ENCODE measurements around the gene POP4. TPM values are rescaled to one million over a fixed set of nuclear protein-coding genes. Genes with fewer than 3 reads are reported as not detected.

POP4 gene
- total and polyA plus RNA-seq, 2 of the 13 experiments (the other 11 are each of a cell fraction or from before 2014, with no cell fraction given) = 32.2 to 84.0 TPM

DNA sequence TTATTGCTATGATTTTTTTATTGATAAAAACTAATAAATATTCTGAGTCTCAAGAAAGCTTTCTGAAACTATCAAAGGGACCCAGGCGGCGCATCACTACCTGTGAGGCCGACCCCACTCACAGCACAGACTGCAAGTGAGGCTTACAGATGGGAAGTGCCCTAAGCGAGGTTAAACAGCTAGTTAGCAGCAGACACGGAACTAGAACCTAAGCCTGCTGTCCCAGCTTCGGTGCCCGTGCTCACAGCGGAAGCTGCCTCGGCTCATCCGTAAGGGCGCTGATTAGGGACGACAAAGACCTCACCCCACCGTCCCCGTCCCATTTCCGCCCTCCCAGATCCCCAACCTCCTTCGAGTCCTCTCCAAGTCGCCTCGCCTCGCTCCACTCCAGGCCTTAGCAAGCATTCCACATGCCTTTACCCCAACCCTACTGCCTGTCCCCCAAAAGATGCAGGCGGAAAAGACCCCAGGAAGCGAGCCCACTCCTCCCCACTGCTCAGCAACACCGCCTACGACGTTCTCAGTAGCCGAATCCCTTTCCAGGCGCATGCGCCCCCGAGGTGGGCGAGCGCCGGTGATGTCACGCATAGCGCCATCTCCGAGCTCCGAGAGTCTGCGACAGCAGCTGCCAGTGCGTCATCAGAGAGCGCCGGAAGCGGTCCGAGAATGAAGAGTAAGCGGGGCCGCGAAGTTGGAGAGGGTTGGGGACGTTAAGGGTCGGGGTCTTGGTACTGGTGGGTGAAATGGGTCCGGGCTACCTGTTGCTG, at the start of gene POP4 (continued):
- TF ChIP-seq ZFP82 (CRISPR knock-in tag; IDR thresholded peaks at IDR 0.05; ENCODE audit: borderline replicate concordance) = no peak
- TF ChIP-seq ATM (IDR thresholded peaks at IDR 0.05; ENCODE audit: borderline replicate concordance) = no peak
- TF ChIP-seq ZNF776 (CRISPR knock-in tag; IDR thresholded peaks at IDR 0.05) = peak; percentile 51; the same call in 1 of the 2 replicates
- TF ChIP-seq HIVEP1 (CRISPR knock-in tag; IDR thresholded peaks at IDR 0.05) = peak; percentile 27; the same call in 1 of the 2 replicates
- TF ChIP-seq ERF (CRISPR knock-in tag; IDR thresholded peaks at IDR 0.05) = peak; percentile 61
- 0 out of 2 replicates have a peak, but pooled peaks have one; percentile 30 for TF ChIP-seq ZNF552 (CRISPR knock-in tag; IDR thresholded peaks at IDR 0.05; ENCODE audit: borderline replicate concordance)
- TF ChIP-seq KLF13 (CRISPR knock-in tag; IDR thresholded peaks at IDR 0.05) = 0 out of 2 replicates have a peak, but pooled peaks have one; percentile 34
- TF ChIP-seq KDM3A (CRISPR knock-in tag; IDR thresholded peaks at IDR 0.05; ENCODE audit: low read depth) = peak; percentile 45
- TF ChIP-seq ZNF713 (CRISPR knock-in tag; IDR thresholded peaks at IDR 0.05) = no peak; the same call in 1 of the 2 replicates
- TF ChIP-seq, protein P1, sequence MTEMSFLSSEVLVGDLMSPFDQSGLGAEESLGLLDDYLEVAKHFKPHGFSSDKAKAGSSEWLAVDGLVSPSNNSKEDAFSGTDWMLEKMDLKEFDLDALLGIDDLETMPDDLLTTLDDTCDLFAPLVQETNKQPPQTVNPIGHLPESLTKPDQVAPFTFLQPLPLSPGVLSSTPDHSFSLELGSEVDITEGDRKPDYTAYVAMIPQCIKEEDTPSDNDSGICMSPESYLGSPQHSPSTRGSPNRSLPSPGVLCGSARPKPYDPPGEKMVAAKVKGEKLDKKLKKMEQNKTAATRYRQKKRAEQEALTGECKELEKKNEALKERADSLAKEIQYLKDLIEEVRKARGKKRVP (CRISPR knock-in tag; IDR thresholded peaks at IDR 0.05) = no peak
- no peak for TF ChIP-seq XBP1 (CRISPR knock-in tag; IDR thresholded peaks at IDR 0.05)
- TF ChIP-seq, protein P2, sequence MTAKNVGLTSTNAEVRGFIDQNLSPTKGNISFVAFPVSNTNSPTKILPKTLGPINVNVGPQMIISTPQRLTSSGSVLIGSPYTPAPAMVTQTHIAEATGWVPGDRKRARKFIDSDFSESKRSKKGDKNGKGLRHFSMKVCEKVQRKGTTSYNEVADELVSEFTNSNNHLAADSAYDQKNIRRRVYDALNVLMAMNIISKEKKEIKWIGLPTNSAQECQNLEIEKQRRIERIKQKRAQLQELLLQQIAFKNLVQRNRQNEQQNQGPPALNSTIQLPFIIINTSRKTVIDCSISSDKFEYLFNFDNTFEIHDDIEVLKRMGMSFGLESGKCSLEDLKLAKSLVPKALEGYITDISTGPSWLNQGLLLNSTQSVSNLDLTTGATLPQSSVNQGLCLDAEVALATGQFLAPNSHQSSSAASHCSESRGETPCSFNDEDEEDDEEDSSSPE (CRISPR knock-in tag; IDR thresholded peaks at IDR 0.05) = no peak; the same call in 1 of the 2 replicates
- TF ChIP-seq, protein P3, sequence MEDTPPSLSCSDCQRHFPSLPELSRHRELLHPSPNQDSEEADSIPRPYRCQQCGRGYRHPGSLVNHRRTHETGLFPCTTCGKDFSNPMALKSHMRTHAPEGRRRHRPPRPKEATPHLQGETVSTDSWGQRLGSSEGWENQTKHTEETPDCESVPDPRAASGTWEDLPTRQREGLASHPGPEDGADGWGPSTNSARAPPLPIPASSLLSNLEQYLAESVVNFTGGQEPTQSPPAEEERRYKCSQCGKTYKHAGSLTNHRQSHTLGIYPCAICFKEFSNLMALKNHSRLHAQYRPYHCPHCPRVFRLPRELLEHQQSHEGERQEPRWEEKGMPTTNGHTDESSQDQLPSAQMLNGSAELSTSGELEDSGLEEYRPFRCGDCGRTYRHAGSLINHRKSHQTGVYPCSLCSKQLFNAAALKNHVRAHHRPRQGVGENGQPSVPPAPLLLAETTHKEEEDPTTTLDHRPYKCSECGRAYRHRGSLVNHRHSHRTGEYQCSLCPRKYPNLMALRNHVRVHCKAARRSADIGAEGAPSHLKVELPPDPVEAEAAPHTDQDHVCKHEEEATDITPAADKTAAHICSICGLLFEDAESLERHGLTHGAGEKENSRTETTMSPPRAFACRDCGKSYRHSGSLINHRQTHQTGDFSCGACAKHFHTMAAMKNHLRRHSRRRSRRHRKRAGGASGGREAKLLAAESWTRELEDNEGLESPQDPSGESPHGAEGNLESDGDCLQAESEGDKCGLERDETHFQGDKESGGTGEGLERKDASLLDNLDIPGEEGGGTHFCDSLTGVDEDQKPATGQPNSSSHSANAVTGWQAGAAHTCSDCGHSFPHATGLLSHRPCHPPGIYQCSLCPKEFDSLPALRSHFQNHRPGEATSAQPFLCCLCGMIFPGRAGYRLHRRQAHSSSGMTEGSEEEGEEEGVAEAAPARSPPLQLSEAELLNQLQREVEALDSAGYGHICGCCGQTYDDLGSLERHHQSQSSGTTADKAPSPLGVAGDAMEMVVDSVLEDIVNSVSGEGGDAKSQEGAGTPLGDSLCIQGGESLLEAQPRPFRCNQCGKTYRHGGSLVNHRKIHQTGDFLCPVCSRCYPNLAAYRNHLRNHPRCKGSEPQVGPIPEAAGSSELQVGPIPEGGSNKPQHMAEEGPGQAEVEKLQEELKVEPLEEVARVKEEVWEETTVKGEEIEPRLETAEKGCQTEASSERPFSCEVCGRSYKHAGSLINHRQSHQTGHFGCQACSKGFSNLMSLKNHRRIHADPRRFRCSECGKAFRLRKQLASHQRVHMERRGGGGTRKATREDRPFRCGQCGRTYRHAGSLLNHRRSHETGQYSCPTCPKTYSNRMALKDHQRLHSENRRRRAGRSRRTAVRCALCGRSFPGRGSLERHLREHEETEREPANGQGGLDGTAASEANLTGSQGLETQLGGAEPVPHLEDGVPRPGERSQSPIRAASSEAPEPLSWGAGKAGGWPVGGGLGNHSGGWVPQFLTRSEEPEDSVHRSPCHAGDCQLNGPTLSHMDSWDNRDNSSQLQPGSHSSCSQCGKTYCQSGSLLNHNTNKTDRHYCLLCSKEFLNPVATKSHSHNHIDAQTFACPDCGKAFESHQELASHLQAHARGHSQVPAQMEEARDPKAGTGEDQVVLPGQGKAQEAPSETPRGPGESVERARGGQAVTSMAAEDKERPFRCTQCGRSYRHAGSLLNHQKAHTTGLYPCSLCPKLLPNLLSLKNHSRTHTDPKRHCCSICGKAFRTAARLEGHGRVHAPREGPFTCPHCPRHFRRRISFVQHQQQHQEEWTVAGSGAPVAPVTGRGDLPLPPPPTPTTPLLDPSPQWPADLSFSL (CRISPR knock-in tag; IDR thresholded peaks at IDR 0.05) = no peak
- TF ChIP-seq, protein P4, sequence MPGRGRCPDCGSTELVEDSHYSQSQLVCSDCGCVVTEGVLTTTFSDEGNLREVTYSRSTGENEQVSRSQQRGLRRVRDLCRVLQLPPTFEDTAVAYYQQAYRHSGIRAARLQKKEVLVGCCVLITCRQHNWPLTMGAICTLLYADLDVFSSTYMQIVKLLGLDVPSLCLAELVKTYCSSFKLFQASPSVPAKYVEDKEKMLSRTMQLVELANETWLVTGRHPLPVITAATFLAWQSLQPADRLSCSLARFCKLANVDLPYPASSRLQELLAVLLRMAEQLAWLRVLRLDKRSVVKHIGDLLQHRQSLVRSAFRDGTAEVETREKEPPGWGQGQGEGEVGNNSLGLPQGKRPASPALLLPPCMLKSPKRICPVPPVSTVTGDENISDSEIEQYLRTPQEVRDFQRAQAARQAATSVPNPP (CRISPR knock-in tag; IDR thresholded peaks at IDR 0.05) = no peak
- 0 out of 2 replicates have a peak, but pooled peaks have one; percentile 44 for TF ChIP-seq ZNF543 (CRISPR knock-in tag; IDR thresholded peaks at IDR 0.05)
- TF ChIP-seq MED1 (CRISPR knock-in tag; IDR thresholded peaks at IDR 0.05) = peak; percentile 71
- TF ChIP-seq POLR2AphosphoS5 (IDR thresholded peaks at IDR 0.05; ENCODE audit: low read depth, low read length) = peak; percentile 100
- TF ChIP-seq, protein P5, sequence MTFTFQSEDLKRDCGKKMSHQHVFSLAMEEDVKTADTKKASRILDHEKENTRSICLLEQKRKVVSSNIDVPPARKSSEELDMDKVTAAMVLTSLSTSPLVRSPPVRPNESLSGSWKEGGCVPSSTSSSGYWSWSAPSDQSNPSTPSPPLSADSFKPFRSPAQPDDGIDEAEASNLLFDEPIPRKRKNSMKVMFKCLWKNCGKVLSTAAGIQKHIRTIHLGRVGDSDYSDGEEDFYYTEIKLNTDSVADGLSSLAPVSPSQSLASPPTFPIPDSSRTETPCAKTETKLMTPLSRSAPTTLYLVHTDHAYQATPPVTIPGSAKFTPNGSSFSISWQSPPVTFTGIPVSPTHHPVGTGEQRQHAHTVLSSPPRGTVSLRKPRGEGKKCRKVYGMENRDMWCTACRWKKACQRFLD (CRISPR knock-in tag; IDR thresholded peaks at IDR 0.05; ENCODE audit: borderline replicate concordance) = 0 out of 2 replicates have a peak, but pooled peaks have one; percentile 42
